Measurements from ENCODE around the gene PGBD5.

The PGBD5 gene

DNA sequence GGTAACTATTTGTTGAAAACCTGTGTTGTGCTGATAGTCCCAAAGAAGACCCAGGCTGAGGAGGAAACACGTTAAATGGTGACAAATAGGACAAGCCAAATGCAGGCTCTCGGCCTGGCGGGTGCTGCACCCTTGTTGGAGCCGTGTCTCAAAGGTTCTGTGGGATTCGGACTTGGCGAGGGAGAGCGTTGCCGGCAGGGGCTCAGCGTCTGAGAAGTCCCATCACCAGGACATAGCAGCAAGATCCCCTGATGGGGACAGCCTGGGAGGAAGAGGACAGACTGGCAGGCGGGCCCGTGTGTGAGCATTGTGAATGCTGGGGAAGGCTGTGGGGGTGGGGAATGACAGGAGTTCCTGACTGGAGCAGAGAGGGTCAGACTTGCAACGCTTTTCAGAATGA, 142.5 kb downstream of the PGBD5 start:
- no peak for DNase-seq (ENCODE audit: low read depth in 1 of 2, low spot score in 1 of 2)

DNA sequence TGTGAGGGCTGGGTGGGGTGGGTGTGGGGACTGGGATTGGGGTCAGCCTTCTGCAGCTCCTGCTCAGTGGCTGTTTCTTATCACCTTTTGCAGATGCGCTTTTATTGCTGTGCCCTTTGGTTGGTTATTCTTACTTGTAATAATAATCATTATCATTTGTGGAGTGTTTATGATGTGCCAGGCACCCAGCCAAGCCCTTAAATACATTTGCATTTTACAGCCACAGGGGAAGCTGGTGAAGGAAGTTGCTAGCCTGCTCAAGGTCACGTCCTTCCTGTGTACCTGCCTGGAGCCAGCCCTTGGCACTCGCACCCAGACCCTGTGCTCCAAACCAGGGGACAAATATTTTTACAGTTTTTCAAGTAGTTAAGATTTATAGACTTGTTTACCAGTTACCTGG, 144.0 kb downstream of the PGBD5 start:
- DNase-seq (ENCODE audit: low read depth in 1 of 2, low spot score in 1 of 2): no peak

DNA sequence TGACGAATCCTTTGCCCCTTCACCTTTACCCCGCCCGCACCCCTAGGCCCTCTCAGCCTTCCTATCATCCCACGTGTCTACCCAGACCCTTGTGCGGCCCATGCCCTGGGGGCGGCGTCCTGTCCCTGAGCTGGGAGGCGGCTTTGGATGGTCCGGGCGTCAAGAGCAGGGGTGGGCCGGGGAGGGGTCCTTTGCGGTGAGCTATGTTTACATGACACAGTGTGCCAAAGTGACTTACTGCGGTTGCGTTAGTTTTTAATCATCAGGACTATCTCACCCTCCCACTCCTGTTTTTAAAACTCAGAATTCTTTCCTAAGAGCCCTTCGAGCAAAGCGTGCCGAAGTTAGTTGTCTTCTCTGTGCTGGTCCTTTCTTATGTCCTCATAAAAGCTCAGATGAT, 144.6 kb downstream of the PGBD5 start:
- no peak for DNase-seq (ENCODE audit: low read depth in 1 of 2, low spot score in 1 of 2)

DNA sequence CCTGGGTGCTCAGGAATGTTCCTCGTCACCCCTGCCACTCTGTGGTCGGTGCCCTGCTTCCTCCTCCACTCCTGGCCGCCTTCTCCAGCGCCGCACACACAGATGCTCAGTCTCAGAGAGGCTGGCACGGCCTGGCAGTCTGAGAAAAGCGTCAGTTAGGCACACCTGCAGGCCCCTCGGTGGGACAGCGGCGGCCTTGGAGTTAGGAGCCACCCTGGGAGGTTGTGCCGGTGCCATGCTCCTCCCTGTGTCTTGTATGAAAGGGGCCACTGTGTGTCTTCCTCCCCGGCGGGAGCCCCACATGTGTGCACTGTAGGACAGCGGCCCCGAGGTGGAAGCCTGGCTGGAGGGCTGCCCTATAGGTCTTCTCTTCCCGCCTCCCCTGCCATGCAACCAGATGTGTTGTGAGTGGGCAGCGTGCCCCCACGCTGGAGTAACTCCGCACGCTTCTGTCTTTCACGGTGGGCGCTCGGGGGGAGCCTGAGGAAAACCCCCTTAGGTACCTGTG, 145.2 kb downstream of the PGBD5 start:
- DNase-seq (ENCODE audit: low read depth in 1 of 2, low spot score in 1 of 2): no peak

DNA sequence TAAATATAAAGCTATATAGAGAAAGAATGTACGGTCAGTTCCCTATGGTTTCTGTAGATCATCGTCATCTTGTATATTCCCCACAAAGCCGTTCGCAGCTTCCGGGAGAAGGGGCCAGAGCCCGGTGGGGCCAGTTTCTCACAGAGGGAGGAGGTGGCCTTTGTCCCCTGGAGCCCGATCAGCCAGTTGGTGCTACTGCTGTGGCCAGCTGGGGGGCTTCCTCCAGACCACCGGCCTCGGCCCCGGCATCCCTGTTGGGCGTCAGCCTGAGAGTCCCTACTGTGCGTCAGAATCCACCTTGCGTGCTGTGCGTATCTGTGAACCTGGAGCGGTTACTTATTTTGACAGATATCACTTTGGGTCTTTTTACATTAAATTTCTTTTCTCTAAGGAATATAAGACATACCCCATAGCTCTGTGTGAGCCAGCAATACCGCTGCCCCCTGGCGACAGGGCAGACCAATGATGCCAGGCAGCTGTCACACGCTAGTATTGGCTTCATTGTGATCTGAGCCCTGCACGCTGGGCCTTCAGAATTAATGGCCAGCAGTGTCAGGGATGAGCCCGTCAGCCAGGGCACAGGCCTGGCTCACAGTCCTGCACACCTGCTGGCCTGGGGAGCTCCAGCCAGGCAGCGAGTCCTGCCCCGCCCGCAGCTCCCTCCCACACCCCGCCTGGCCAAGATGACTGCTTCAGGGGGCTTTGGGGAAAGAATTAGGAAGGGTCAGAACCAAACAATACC, 145.9 kb downstream of the PGBD5 start:
- no peak for DNase-seq (ENCODE audit: low read depth in 1 of 2, low spot score in 1 of 2)

DNA sequence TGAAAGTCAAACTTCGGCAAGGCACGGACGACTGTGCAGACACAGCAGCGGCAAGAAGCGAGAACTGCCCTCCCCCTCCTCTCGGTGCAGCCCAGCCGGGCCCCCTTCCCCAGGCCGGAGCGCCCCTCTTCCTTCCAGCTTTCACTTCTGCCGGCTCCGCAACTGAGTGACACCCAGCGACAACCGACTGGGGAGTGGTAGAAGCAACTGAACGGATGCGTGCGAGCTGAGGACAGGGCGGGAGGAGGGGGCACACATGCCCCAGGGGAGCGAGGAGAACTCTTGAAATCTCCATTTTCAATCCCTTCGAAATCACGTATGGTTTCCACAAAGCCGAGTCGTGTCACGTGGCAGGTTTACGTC, 146.6 kb downstream of the PGBD5 start:
- no peak for DNase-seq (ENCODE audit: low read depth in 1 of 2, low spot score in 1 of 2)

DNA sequence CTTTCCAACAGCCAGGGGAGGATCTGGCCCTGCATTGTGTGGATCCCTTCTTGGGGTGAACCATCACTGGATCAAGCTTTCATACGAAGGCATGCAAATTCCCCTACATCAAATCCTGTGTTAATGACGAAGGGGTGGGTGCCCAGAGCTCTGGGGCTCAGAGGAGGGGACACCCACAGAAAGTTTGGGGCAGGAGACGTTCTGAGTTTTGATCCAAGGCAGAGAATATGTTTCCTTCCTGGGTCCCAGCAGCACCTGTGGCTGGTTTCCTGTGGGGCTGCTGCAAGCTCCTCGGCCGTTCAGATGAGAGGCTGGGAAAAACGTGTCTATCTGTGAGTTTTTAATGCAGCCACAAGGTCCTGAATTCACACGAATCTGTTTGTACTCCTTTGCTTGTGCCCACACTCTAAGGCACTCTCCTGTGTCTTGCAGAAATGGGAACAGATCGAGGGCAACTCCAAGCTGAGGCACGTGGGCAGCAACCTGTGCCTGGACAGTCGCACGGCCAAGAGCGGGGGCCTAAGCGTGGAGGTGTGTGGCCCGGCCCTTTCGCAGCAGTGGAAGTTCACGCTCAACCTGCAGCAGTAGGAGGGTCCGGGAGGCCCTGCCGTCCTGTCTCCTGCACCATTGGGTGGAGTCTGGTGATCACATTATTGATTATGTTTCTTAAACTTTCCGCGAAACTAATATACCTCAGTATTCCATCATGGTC, 147.1 kb downstream of the PGBD5 start:
- DNase-seq (ENCODE audit: low read depth in 1 of 2, low spot score in 1 of 2): no peak

DNA sequence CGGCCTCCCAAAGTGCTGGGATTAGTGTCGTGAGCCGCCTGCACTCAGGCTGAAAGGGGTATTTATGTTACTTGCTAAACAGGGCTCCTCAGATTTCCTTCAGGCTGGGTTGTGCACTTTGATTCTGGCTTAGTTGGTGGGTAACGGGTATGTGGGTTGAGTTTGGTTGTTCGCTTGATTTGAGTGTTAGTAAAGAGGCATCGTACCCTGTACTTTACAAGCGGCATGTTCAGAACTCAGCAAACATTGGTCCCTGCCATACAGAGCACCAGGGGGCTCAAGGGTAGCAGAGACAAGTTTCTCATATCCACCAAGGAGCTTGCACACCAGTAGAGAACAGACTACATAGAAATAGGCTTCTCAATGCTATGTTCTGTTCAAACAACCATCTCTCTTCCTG, 147.8 kb downstream of the PGBD5 start:
- DNase-seq (ENCODE audit: low read depth in 1 of 2, low spot score in 1 of 2): no peak

DNA sequence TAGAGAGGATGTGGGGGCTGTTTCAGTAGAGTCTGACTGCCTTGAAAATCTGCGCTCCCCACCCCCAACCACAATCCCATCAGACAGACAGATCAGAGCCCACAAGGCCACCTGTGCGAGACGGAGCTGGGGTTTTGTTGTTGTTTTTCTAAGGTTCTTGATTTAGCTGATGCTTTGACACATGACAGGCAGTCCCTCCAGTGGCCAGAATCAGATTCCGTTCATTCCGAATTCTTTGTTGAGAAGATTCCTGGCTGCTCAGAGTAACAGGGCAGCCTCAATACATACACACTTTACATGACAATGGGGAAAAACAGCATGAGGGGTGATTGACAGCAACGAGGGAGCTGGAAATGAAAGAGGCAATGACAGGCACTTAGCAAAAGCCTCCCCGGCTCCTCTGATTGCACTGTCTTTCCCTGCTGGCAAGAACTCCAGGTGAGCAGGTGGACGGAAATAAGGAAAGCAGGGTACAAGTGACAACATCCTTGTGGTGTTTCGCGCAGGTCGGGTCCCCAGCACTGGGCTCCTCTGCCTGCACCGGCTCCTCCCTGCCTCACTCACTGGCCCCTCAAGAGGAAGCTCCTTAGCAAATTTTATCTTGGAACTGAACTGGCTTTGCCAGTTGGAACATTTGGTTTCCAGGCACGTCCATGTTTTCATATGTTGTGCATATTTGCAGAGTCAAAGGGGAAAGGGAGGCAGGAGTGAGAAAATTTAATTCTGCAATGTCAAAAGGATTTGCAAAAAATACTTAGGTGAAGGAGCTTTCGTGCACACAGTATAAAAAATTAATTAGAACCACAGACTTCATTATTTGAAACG, 148.7 kb downstream of the PGBD5 start:
- DNase-seq (ENCODE audit: low read depth in 1 of 2, low spot score in 1 of 2): no peak

DNA sequence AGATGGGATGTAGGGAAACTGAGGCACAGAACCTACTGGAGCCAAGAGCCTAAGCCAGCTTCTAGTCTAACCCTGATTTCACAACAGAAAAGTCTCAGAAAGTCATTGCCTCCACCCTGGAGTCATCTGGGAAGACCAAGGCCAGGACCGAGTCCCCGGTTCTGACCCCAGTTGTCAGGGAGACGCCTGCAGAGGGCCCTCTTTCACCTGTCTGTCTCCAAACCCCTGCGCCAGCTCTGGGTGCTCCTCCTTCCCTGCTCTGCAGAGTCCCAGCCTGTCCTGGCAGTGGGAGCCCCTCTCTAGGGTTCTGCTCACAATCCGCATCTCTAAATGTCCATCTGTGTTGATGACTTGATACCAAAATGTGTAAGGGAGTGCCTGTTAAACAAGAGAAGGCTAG, 149.7 kb downstream of the PGBD5 start:
- no peak for DNase-seq (ENCODE audit: low read depth in 1 of 2, low spot score in 1 of 2)

DNA sequence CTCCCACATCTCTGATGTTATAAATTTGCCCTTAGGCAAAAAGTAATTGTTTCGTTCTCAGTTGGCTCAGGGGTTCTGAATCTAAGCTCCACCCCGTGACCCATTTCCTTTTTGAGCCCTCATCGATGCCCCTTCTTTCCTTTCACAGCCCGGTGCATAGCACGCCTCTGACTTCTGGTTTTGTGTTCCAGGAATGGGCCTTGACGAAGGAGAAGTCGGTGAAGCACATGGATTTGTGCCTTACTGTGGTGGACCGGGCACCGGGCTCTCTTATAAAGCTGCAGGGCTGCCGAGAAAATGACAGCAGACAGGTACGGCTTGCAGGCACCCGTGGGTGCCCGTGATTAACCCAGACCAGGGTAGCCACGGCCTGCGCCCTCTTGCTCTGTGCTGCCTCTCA, 151.9 kb downstream of the PGBD5 start:
- no peak for DNase-seq (ENCODE audit: low read depth in 1 of 2, low spot score in 1 of 2)

DNA sequence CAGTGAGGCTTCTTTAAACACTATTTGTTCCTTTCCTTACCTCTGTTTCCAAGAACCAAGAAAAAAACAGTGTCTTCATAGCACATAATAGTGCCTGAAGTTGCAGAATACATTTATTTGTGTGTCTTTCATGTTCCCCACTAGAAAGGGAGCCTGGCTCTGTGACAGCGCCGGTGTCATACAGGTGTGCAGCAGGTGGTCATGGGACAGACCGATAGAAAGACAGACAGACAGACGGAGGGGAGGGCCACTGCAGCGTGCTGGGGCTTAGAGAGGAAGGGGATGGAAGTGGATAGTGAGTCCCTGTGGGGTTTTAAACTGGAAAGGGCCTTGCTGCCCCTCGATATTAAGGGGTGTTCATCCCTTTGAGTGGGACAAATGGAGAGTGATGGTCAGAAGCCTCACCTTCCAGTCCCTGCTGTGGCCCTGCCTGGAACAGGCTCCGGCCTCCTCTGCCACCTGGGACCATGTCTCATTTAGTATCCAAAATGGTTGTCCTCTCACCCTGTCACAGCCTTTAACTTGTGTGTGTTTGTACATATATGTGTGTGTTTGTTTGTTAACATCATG, 152.9 kb downstream of the PGBD5 start:
- DNase-seq (ENCODE audit: low read depth in 1 of 2, low spot score in 1 of 2): no peak

DNA sequence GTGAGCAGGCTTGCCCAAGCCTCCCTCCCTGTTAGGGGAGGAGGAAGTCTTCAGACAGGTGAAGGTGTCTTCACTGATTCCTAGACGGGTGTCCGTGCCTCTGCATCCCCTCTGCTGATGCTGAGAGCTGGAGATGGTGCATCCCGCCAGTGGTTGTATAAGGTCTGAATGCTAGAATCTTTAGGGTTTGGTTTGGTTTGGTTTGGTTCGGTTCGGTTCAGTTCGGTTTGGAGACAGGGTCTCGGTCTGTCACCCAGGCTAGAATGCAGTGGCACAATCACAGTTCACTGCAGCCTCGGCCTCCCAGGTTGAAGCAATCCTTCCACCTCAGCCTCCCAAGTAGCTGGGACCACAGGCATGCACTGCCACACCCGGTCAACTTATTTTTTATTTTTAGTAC, 153.6 kb downstream of the PGBD5 start:
- DNase-seq (ENCODE audit: low read depth in 1 of 2, low spot score in 1 of 2): no peak

DNA sequence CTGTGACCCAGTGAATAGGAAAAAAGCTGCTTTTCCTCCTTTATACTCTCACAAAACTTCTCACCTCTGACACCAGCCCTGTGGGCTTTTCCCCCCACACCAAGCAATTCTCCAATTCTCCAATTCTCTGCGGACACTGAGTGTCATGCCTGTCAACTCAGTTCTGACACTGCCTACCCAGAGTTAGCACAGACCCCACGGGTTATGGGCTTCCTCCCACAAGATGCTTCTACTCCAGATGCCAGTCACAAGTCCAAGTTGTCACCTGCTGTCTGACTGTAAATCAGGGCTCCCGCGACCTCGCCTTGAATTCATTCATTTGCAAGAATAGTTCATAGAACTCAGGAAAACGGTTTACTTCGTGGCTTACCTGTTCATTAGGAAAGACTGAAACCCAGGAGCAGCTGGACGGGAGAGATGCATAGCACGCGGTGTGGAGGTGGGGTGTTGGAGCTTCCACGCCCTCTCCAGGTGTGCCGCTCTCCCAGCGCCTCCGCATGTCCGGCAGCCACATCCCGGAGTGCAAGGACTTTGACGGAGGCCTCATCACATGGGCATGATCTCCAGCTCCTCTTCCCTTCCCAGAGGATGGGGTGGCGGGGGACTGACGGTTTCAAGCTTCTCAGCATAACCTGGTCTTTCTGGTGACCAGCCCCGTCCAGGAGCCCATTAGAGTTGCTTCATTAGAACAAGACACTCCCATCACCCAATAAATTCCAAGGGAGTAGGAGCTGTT, 154.7 kb downstream of the PGBD5 start:
- DNase-seq (ENCODE audit: low read depth in 1 of 2, low spot score in 1 of 2): no peak

DNA sequence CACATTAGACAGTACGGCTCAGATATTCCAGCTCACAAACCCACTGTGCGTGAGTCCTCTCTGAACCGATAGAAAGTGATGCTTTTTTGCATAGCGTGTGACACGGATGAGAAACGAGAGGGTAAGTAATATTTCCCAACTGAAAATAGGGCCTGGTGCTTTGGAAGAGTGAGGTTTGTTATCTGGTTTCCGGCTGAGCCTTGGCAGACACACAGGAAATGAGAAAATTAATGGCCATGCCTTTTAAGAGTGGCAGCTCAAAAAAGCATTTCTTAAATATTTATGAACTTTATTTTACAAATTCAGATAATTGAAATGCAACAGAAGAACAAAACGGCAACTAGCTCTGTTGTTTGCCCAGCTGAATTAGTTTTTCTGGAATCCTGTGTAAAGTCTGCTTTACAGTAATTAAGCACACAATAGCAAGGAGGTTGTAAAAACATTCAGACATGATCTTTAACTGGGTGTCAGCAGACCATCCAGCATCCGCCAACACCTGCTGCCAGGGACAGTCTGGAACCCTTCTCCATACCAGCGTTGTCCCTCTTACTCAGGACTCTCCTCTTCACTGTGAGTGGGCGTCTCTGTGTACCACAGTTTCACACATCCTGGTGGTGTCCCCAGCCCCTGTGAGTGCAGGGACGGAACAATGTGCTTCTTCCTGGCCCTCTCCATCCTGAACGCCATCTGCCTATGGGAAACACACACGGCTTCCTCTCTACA, 155.4 kb downstream of the PGBD5 start:
- DNase-seq (ENCODE audit: low read depth in 1 of 2, low spot score in 1 of 2): no peak

DNA sequence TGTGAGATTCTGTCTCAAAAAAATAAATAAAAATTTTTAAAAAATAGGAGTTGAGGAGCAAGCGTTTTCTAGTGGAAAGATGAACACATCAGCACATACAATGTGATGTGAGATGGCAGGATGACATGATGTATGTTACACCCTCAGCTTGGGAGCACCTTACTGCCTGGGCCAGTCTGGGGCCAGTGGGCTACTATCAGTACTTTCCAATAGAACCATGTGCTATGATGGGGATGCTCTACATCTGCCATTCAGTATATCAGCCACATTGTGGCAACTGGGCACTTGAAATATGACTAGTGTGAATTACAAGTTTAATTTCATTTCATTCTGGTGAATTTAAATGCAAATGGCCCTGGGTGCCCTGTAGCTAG, 156.0 kb downstream of the PGBD5 start:
- no peak for DNase-seq (ENCODE audit: low read depth in 1 of 2, low spot score in 1 of 2)

DNA sequence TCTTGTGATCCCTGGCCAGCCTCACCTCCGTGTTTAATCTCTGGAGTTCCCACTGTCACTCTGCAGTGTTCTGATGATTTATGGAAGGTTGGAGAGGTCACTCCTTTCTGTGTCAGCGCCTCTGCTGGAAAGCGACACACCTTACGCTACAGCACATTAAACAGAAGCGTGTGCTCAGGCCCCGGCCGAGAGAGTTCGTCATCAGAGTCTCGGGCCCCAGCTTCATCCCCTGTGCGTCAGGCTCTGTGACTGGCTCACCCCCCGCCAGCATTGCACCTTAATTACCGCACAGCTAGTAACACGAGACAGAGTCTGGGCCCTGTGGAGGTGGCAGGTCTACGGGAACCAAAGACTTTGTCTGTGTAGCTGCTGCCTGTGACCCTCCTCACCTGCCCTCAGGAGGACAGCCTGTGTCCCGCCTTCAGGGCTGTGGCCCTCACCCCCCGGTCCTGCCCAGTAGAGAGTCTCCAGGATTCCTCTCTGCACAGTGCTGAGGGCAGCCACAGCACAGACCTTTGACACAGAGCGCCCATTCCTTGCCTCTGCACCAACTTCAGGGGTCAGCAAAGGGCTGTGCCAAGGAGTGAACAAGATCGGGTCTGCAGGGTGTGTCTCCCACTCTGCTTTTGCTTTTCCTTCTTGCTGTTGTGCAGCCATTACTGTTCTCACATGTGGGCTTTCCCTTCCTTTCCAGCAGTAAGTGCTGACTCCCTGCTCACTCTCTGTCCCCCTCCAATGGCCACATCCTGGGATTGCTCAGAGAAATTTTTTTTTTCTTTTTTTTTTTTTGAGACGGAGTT, 157.6 kb downstream of the PGBD5 start:
- no peak for DNase-seq (ENCODE audit: low read depth in 1 of 2, low spot score in 1 of 2)

DNA sequence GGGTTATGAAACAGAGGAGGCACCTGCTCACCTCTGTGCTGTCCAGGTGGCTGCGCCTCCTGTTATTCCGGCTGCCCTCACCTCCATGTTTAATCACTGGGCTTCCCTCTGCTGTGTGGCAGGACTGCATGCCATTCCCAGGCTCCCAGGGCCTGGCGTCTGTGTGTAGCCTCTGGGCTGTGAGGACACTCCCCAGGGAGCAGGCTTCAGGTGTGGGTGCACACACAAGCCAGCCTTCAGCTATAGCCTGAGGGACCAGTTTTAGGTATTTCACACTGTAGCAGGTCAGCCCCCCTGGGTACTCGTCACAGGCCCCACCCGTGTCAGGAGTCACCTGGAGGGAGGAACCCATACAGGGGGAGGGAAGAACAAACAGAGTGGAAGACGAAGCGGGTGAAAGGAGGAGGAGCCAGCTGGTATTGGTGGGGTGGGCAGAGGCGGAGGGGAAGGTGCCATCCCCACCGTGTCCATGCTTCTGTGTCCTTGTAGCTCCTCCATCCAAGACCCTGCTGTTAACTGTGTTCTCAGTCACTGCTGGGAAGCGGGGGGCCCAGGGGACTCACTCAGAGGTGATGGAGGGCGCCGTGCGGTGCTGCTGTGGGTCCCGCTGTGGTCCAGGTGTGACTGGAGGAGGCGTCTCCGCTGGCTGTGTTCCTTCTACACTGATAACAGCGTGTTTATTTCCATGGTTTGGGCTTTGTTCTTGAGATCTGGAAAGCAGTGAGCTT, 158.6 kb downstream of the PGBD5 start:
- no peak for DNase-seq (ENCODE audit: low read depth in 1 of 2, low spot score in 1 of 2)

DNA sequence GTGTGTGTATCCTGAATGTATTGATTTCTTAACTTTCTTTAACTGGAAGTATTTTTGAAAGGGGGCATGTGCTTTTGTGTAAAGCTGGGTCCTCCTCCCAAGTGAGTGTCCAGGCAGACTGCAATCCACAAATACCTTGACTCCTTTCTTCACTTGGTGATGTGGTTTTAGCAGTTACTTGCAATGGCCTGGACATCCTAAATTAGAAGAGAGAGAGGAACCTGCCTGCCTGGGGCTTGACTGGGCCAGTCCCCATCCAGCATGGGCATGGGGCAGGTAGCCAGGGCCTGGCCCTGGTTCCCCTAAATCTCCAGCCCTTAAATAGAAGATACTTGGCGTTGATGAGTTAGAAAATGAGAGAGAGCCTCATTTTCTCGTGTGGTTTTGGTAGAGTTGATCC, 159.7 kb downstream of the PGBD5 start:
- DNase-seq (ENCODE audit: low read depth in 1 of 2, low spot score in 1 of 2): no peak
